SK-N-SH (cell line): ENCODE data around the gene TMEM184A. TPM values are rescaled to one million over a fixed set of nuclear protein-coding genes. Genes with fewer than 3 reads are reported as not detected.

Experiments
- CTCF ChIA-PET: fragments of 300-600, 350-600 bp; formaldehyde crosslinking; extraction: SDS; loops from one replicate; lab custom pipeline; 2021; lab: Yijun Ruan, JAX
- POLR2A ChIA-PET: fragments of 350-600 bp; sonication (Branson Sonifier 250); formaldehyde crosslinking; extraction: SDS; loops from one replicate; lab custom pipeline; 2020; ENCODE audit warnings: antibody characterized with exemption, inconsistent platforms; lab: Yijun Ruan, JAX
- DNase-seq: peaks from one replicate; pipeline ENCODE4 v3.0.0; 2012
- H2AFZ ChIP-seq: fragments of 200-600 bp; sonication (generic); 2 replicates; pipeline ENCODE4 v1.8.1; 2016; ENCODE audit warnings: antibody characterized with exemption, mild to moderate bottlenecking, low read depth
- H3F3A ChIP-seq: fragments of 200-600 bp; sonication (generic); replicated peaks from 2 replicates; pipeline ENCODE3; 2016; ENCODE audit warnings: antibody characterized with exemption, mild to moderate bottlenecking; ENCODE audit not compliant: insufficient read depth
- H3K27ac ChIP-seq, 2 experiments: fragments of 200-500 bp in 1 of 2; fragments of 200-600 bp in 1 of 2; sonication (Bioruptor generic) in 1 of 2; sonication (generic), shearing (Covaris generic) in 1 of 2; 2 replicates each; pipeline versions ENCODE4 v1.5.1 to v1.6.1; 2014 to 2016; ENCODE audit warnings: low read depth in 2 of 2, inconsistent platforms in 1 of 2, low read length in 1 of 2, mild to moderate bottlenecking in 1 of 2, mixed read lengths in 1 of 2
- H3K27me3 ChIP-seq: fragments of 200-600 bp; sonication (generic), shearing (Covaris generic); 2 replicates; pipeline ENCODE4 v1.6.1; 2016; ENCODE audit warnings: mixed run types; ENCODE audit not compliant: insufficient read depth
- H3K36me3 ChIP-seq, 2 experiments: fragments of 200-500 bp in 1 of 2; fragments of 200-600 bp in 1 of 2; sonication (Bioruptor generic) in 1 of 2; sonication (generic) in 1 of 2; replicated peaks in 1 of 2; 2 replicates each; pipeline versions ENCODE3 to v1.5.1; 2014 to 2016; ENCODE audit warnings: low read length in 1 of 2, mild to moderate bottlenecking in 1 of 2; ENCODE audit not compliant: insufficient read depth in 2 of 2, control insufficient read depth in 1 of 2
- H3K4me1 ChIP-seq, 2 experiments: fragments of 200-500 bp in 1 of 2; fragments of 200-600 bp in 1 of 2; sonication (Bioruptor generic) in 1 of 2; sonication (generic), shearing (Covaris generic) in 1 of 2; 2 replicates each; pipeline versions ENCODE4 v1.5.1 to v1.6.1; 2014 to 2016; ENCODE audit warnings: low read depth in 1 of 2, low read length in 1 of 2, mixed run types in 1 of 2; ENCODE audit not compliant: insufficient read depth in 2 of 2, control insufficient read depth in 1 of 2
- H3K4me2 ChIP-seq: fragments of 200-600 bp; sonication (generic), shearing (Covaris generic); 2 replicates; pipeline ENCODE4 v1.6.1; 2017; ENCODE audit warnings: mixed run types
- H3K4me3 ChIP-seq, 2 experiments: fragments of 200-500 bp in 1 of 2; fragments of 200-600 bp in 1 of 2; sonication (Bioruptor generic) in 1 of 2; sonication (generic), shearing (Covaris generic) in 1 of 2; 2 replicates each; pipeline versions ENCODE4 v1.5.1 to v1.8.1; 2014 to 2016; ENCODE audit warnings: low read depth in 2 of 2, inconsistent platforms in 1 of 2, low read length in 1 of 2, mild to moderate bottlenecking in 1 of 2, mixed read lengths in 1 of 2, moderate library complexity in 1 of 2
- H3K79me2 ChIP-seq: fragments of 200-600 bp; sonication (generic); 2 replicates; pipeline ENCODE4 v1.8.1; 2017; ENCODE audit warnings: mild to moderate bottlenecking; ENCODE audit not compliant: insufficient read depth
- H3K9ac ChIP-seq: fragments of 200-600 bp; sonication (generic); 2 replicates; pipeline ENCODE4 v1.6.1; 2017; ENCODE audit warnings: mixed run types
- H3K9me2 ChIP-seq: fragments of 200-600 bp; sonication (generic); 2 replicates; pipeline ENCODE4 v1.6.1; 2017; ENCODE audit warnings: mixed run types
- H3K9me3 ChIP-seq: fragments of 200-600 bp; sonication (generic); 2 replicates; pipeline ENCODE4 v1.6.1; 2017; ENCODE audit warnings: mixed run types, mild to moderate bottlenecking, moderate library complexity
- H4K20me1 ChIP-seq: fragments of 200-600 bp; sonication (generic); 2 replicates; pipeline ENCODE4 v1.6.1; 2017; ENCODE audit warnings: mild to moderate bottlenecking, mixed run types; ENCODE audit not compliant: insufficient read depth
- CHD2 ChIP-seq: fragments of 150-350 bp; IDR thresholded peaks from 2 replicates; pipeline ENCODE4 v1.6.1; 2018; ENCODE audit warnings: low read length; ENCODE audit not compliant: partially characterized antibody
- ELF1 ChIP-seq: IDR thresholded peaks from 2 replicates; pipeline ENCODE4 v1.4.0; 2012
- FOSL2 ChIP-seq: IDR thresholded peaks from 2 replicates; pipeline ENCODE4 v1.4.0; 2012; ENCODE audit warnings: low read depth, mild to moderate bottlenecking, moderate library complexity, borderline replicate concordance
- FOXM1 ChIP-seq: IDR thresholded peaks from 2 replicates; pipeline ENCODE4 v1.4.0; 2012; ENCODE audit warnings: low read depth, mild to moderate bottlenecking
- GABPA ChIP-seq: IDR thresholded peaks from 2 replicates; pipeline ENCODE4 v1.4.0; 2012; ENCODE audit warnings: low read depth, mild to moderate bottlenecking
- IRF3 ChIP-seq: fragments of 150-350 bp; IDR thresholded peaks from 2 replicates; pipeline ENCODE4 v1.6.1; 2016; ENCODE audit warnings: mild to moderate bottlenecking, low read depth, low read length
- NFIC ChIP-seq: IDR thresholded peaks from 2 replicates; pipeline ENCODE4 v1.4.0; 2012; ENCODE audit warnings: borderline replicate concordance
- RAD21 ChIP-seq: IDR thresholded peaks from 2 replicates; pipeline ENCODE4 v1.6.1; 2012; ENCODE audit warnings: mild to moderate bottlenecking, low read length
- REST ChIP-seq: IDR thresholded peaks from 2 replicates; pipeline ENCODE4 v1.6.1; 2012; ENCODE audit warnings: mild to moderate bottlenecking, low read depth, low read length, moderate library complexity
- RFX5 ChIP-seq: IDR thresholded peaks from 2 replicates; pipeline ENCODE4 v1.6.1; 2012; ENCODE audit warnings: mild to moderate bottlenecking, improper control_type of control experiment, low read length
- SIN3A ChIP-seq: IDR thresholded peaks from 2 replicates; pipeline ENCODE4 v1.6.1; 2012; ENCODE audit warnings: low read depth, mild to moderate bottlenecking, low read length, moderate library complexity, borderline replicate concordance
- SMC3 ChIP-seq: IDR thresholded peaks from 2 replicates; pipeline ENCODE4 v1.6.1; 2012; ENCODE audit warnings: low read depth, low read length, improper control_type of control experiment
- TAF1 ChIP-seq: IDR thresholded peaks from 2 replicates; pipeline ENCODE4 v1.6.1; 2012; ENCODE audit warnings: low read depth, mild to moderate bottlenecking, low read length, moderate library complexity, borderline replicate concordance
- TCF12 ChIP-seq: IDR thresholded peaks from 2 replicates; pipeline ENCODE4 v1.4.0; 2012
- TEAD4 ChIP-seq: IDR thresholded peaks from 2 replicates; pipeline ENCODE4 v1.4.0; 2012; ENCODE audit warnings: mild to moderate bottlenecking, borderline replicate concordance; ENCODE audit not compliant: insufficient read depth
- USF2 ChIP-seq: fragments of 150-350 bp; IDR thresholded peaks from 2 replicates; pipeline ENCODE4 v1.6.1; 2017; ENCODE audit warnings: antibody characterized with exemption, low read length, low read depth, borderline replicate concordance
- ZBTB33 ChIP-seq: IDR thresholded peaks from 2 replicates; pipeline ENCODE4 v1.4.0; 2012; ENCODE audit warnings: low read depth, borderline replicate concordance
- WGBS: methylation state at CpG from one replicate; pipeline ENCODE4 v1.1.6; 2017; ENCODE audit warnings: low lambda C conversion rate; 5-methylcytosine and 5-hydroxymethylcytosine counted together
- polyA plus RNA-seq, 3 experiments: library from polyadenylated mRNA; depleted of rRNA; stranded (reverse); fragments of >200 nt; gene quantifications; 2 replicates each; pipeline ENCODE4 v1.2.3, GENCODE V29; 2012

Gene TMEM184A
- polyA plus RNA-seq, 1 of the 3 experiments (the other 2 are of a cell fraction), result 1.5 TPM

- Histone ChIP-seq H3K9ac (no peak overlapping the region), H3K79me2 (no peaks in the 10 kb centered on the region), H3F3A (no peaks in the 10 kb centered on the region), H2AFZ (no peak overlapping the region), H3K4me1 (peaks cover 0 to 62% of the 10 kb centered on the region in 2 experiments; a peak in 1 of 4 replicates), H3K27ac (peak overlapping the region in 1 of 2 experiments; percentile 51; a peak in 1 of 4 replicates), H3K36me3 (no peaks in the 10 kb centered on the region), H4K20me1 (no peaks in the 10 kb centered on the region), H3K4me2 (no peak overlapping the region), H3K9me2 (no peaks in the 10 kb centered on the region), H3K9me3 (no peaks in the 10 kb centered on the region), H3K27me3 (peaks cover 46% of the 10 kb centered on the region), H3K4me3 (no peak overlapping the region; a peak in 1 of 4 replicates)
- ChIA-PET POLR2A (interaction anchor here (1.0 to 2.1 kb wide), 5 partner anchors 10 to 40 kb away, joined by 3 to 6 read pairs (median 5); no protein-coding TSS in a partner anchor), CTCF (interaction anchor here (0.8 to 4.7 kb wide), 2 partner anchors 13 to 18 kb away, joined by 3 to 19 read pairs; no protein-coding TSS in a partner anchor)
- peak; percentile 42 for DNase-seq
- no peak for TF ChIP-seq CHD2
- TF ChIP-seq ELF1, result no peak
- no peak for TF ChIP-seq SMC3
- TF ChIP-seq TEAD4, result no peak
- TF ChIP-seq RAD21, result no peak
- no peak for TF ChIP-seq GABPA
- TF ChIP-seq TCF12, result no peak
- TF ChIP-seq IRF3, result no peak
- TF ChIP-seq NFIC, result no peak
- TF ChIP-seq USF2, result no peak
- WGBS, result 69% methylated on average over 12 of the region's 12 CpGs
Measured at GRCh38 chr7:1598961-1599639, 43.1 kb upstream of the TMEM184A start.

GRCh38 chr7:1598286-1598685, 42.3 kb upstream of the TMEM184A start:
- Histone ChIP-seq H3K4me3 (peak overlapping the region in 1 of 2 experiments; percentile 19; a peak in 1 of 4 replicates), H3K9me3 (no peaks in the 10 kb centered on the region), H3K9ac (no peak overlapping the region), H3K4me1 (peaks cover 0 to 67% of the 10 kb centered on the region in 2 experiments; a peak in 1 of 4 replicates), H3K79me2 (no peaks in the 10 kb centered on the region), H3K27me3 (peaks cover 50% of the 10 kb centered on the region), H2AFZ (no peak overlapping the region), H3K4me2 (no peak overlapping the region), H3K9me2 (no peaks in the 10 kb centered on the region), H3K27ac (peak overlapping the region in 1 of 2 experiments; percentile 89; a peak in 1 of 4 replicates), H3K36me3 (no peaks in the 10 kb centered on the region), H3F3A (no peaks in the 10 kb centered on the region), H4K20me1 (no peaks in the 10 kb centered on the region)
- WGBS, result 56% methylated on average over 7 of the region's 7 CpGs
- ChIA-PET POLR2A (interaction anchor here (1.3 to 3.3 kb wide), 3 partner anchors 12 to 13 kb away, joined by 3 to 19 read pairs (median 5); no protein-coding TSS in a partner anchor), CTCF (interaction anchor here (0.7 to 4.7 kb wide), 4 partner anchors 10 to 125 kb away, joined by 3 to 19 read pairs (median 4); no protein-coding TSS in a partner anchor)
- DNase-seq, result peak; percentile 29
- TF ChIP-seq SIN3A, result no peak
- TF ChIP-seq FOSL2, result no peak
- no peak for TF ChIP-seq REST
- no peak for TF ChIP-seq ZBTB33
- no peak for TF ChIP-seq RFX5
- TF ChIP-seq TAF1, result no peak
- TF ChIP-seq SMC3, result no peak
- TF ChIP-seq FOXM1, result no peak
